ENCODE data around the gene C2CD5.
"Not testable (repeated sequence)": the region's sequence is repeated elsewhere in the genome, so short reads cannot be mapped to it uniquely, and the experiment has no call there.

The C2CD5 gene

DNA sequence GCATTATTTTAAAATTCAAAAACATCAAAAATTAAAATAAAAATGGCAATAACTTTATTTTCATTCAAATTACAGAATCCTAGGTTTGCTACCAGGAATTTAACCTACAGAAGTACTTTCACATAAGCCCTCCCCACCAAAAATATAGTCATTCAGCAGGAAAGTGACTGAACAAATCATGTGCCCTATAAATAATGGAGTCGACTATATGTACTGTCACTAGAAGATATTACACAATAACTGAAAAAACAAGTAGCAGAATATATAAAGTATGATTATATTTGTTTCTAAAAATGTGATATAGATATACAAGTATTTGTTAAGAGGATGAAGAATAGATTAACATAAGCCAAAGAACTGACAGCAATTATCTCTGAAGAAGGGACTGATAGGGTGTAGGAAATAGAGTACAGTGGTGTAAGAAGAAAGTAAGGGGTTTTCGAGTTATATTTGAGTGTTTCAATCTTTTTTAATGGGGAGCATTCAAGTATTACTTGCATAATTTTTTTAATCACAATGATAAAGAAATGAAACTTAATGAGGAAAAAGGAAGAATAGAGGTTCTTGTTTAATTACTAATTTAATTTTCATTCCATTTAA, 7.9 kb downstream of the C2CD5 start:
- DNase-seq (ENCODE audit: low read depth in 2 of 2) = no peak

DNA sequence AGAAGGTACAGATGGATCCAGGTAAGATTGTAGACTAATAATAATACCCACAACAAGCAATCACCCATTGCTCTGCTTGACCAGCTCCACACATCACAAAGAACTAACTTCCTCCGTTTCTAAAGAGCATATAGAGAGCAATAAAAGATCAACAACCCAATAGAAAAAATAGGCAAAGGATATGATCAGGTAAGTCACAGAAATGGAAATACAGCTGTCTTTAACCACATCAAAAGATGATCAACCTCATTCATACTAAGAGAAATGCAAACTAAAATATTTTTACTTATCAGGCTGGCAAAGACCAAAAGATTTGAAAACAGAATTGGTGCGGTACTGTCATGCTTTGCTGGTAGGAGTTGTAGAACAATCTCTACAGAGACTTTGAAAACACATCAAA, 8.9 kb downstream of the C2CD5 start:
- no peak for DNase-seq (ENCODE audit: low read depth in 2 of 2)

- no peak for DNase-seq (ENCODE audit: low read depth in 2 of 2)
Measured at GRCh38 chr12:22535038-22535437, 9.3 kb downstream of the C2CD5 start.

GRCh38 chr12:22533155-22533554, 11.2 kb downstream of the C2CD5 start:
- no peak for DNase-seq (ENCODE audit: low read depth in 2 of 2)

- DNase-seq (ENCODE audit: low read depth in 2 of 2) = no peak
Measured at GRCh38 chr12:22532317-22532716, 12.0 kb downstream of the C2CD5 start.

GRCh38 chr12:22531205-22531604, 13.1 kb downstream of the C2CD5 start:
- DNase-seq (ENCODE audit: low read depth in 2 of 2) = no peak

DNA sequence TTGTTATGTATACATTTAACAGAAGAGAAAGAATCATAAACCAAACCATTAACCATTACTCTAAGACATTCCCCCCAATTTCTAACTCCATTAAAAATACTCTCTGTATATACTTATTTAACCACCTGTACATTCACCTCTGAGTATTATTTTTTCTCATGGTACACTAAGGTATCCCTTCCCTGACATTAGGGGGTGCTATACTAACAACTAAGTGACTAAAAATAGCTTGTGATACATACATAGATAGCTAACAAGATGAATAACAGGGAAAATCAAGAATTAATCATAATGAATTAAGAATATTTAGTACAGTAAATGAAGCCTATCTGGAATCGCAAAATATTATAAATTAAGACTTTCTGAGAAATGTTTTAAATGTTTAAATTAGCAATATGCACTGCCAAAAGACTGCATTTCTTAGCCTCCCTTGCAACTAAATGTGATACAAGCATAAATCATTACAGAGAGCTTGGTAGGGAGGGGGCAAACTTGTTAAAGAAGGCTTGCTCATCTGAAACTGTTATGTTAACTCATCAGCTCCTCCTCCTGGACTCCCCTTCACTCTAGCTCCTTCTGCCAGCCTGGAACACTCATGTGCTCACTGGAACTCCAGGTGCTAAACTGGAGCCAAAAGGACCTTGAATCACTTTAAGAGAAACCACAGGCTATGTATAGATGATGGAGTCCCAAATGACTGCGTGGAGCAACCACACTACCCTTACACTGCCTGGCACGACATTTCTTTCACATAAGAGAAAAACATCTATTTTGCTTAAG, 14.9 kb downstream of the C2CD5 start:
- no peak for DNase-seq (ENCODE audit: low read depth in 2 of 2)

- no peak for DNase-seq (ENCODE audit: low read depth in 2 of 2)
Measured at GRCh38 chr12:22527999-22528398, 16.3 kb downstream of the C2CD5 start.

DNA sequence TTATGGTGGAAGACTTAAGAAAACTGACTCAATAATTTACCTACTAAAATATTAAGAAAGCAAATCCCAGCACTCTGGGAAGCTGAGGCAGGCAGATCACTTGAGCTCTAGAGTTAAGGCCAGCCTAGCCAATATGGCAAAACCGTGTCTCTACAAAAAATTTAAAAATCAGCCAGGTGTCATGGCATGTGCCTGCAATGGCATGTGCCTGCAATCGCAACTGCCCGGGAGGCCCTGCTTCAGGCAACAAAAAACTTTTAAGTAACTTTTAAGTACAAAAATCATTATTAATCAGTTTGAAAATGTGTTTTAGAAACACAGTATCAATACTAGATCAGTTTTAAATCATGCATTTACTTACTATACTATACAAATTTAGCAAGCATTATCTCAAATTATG, 17.5 kb downstream of the C2CD5 start:
- no peak for DNase-seq (ENCODE audit: low read depth in 2 of 2)

GRCh38 chr12:22525426-22525825, 18.9 kb downstream of the C2CD5 start:
- no peak for DNase-seq (ENCODE audit: low read depth in 2 of 2)

DNA sequence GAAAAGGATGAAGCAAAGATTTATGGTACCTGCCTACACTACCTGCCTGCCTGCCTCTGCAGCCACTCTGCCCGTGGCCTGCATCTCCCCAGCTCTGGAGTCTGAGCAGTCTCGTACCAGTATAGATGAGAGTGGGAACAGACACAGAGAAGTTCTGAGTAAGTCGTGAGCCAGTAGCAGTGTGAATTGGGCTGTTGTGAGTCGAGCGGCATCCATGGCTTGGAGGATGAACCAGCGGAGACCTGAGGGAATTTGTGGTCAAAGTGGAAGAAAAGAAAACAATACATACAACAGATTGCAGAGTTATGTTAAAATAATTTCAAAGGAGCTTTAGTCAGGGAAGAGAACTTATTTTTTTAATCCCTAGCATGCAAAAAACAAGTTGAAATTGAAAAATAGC, 25.3 kb downstream of the C2CD5 start:
- no peak for DNase-seq (ENCODE audit: low read depth in 2 of 2)

DNA sequence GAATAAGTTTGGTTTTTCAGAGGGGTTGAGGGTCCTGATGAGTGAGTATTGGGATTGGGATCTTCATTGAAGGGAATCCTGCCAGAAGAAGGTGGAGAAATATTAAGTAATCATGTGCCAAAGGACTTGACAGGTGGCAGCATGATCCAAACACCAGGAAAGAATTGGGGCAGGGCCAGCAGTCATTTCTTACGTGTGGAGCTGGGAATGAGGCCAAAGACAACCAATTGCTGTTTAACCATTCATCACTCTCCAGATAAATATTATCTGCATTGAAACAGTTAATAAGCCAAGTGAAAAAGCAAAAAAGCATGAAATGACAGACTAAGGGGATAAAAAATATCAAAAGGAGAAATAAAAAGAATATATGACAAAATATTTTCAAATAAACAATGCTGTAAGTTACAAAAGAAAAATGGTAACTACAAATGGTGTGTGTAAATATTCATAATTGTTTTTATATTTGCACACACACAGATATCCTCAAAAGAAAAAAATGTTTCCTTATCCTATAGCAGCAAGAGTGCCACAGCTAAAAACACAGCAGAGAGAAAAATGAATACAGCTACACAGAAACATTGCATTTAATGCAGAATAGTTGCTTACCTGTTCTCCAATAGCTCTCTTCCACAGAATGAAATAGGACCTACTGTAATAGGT, 26.2 kb downstream of the C2CD5 start:
- no peak for DNase-seq (ENCODE audit: low read depth in 2 of 2)

GRCh38 chr12:22514875-22515274, 29.5 kb downstream of the C2CD5 start:
- DNase-seq (ENCODE audit: low read depth in 2 of 2) = no peak

- no peak for DNase-seq (ENCODE audit: low read depth in 2 of 2)
Measured at GRCh38 chr12:22505826-22506225, 38.5 kb downstream of the C2CD5 start.

GRCh38 chr12:22500100-22500499, 44.2 kb downstream of the C2CD5 start:
- DNase-seq (ENCODE audit: low read depth in 2 of 2) = no peak

DNA sequence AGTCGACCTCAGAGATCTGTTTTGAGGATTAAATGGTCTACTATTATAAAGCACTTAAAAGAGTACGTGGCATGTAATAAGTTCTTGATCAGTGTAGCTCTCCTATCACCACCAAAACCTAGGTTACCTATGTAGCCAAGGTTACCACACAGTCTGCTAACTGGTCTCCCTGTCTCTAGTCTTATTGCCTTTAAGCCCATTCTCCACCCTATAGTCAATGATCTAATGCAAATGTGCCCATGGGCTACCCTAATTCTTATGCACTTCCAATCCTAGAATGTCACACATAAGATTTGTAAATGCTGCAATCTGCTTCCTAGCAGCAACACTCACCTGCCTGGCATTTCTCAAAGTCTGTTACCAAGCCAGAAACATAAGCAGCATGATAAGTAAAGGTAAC, 44.9 kb downstream of the C2CD5 start:
- no peak for DNase-seq (ENCODE audit: low read depth in 2 of 2)

- DNase-seq (ENCODE audit: low read depth in 2 of 2) = no peak
Measured at GRCh38 chr12:22494319-22494718, 50.0 kb downstream of the C2CD5 start.

DNA sequence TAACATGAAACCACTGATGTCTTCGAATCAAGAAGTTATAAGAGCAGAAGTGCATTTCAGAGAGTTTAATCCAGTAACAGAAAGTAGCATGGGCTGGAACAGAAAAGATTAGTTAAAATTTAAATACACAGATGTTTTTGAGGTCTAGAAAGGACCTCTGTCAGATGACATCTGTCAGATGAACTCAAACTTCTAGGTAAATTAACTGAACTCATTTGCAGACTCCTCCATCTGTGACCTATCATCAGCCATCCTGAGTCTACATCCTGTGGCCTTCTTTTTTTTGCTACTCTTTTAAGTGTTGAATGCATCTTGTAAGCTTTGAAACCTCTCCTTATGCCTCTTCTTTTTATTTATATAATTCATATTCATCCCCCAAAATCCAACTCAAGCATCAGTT, 53.3 kb downstream of the C2CD5 start:
- DNase-seq (ENCODE audit: low read depth in 2 of 2) = no peak

- DNase-seq (ENCODE audit: low read depth in 2 of 2) = no peak
Measured at GRCh38 chr12:22488478-22488877, 55.9 kb downstream of the C2CD5 start.

DNA sequence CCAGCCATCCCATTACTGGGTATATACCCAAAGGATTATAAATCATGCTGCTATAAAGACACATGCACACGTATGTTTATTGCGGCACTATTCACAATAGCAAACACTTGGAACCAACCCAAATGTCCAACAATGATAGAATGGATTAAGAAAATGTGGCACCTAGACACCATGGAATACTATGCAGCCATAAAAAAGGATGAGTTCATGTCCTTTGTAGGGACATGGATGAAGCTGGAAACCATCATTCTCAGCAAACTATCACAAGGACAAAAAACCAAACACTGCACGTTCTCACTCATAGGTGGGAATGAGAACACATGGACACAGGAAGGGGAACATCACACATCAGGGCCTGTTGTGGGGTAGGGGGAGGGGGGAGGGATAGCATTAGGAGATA, 56.7 kb downstream of the C2CD5 start:
- not testable (repeated sequence) for DNase-seq (ENCODE audit: low read depth in 2 of 2)

- no peak for DNase-seq (ENCODE audit: low read depth in 2 of 2)
Measured at GRCh38 chr12:22481547-22482104, 62.7 kb downstream of the C2CD5 start.

- not testable (repeated sequence) for DNase-seq (ENCODE audit: low read depth in 2 of 2)
Measured at GRCh38 chr12:22480814-22481213, 63.5 kb downstream of the C2CD5 start.

DNA sequence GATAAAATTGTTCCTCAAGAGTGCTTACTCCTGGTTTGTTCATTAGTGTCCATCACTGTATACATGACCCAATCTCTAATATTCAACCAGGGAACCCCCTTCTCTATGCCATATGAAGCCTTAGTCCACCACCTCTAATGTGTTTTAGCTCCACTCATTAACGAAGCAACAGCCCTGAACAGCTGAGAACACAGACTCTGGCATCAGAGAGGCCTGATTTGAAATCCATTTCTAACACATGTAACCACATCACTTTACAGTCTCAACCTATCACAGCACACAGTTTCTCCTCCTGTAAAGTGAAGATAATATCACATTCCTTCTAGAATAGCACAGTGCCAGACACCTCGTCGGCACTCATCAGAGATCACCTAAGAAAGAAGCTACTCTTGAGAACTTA, 64.3 kb downstream of the C2CD5 start:
- no peak for DNase-seq (ENCODE audit: low read depth in 2 of 2)

All from stimulated activated CD4-positive, alpha-beta T cell treated with anti-CD3 and anti-CD28 coated beads, Interleukin-12 subunit alpha, Interleukin-12 subunit beta, amount 100 ng/mL, for 24 hours (primary cell).